ENCODE data around the gene LRRK2. TPM values are rescaled to one million over a fixed set of nuclear protein-coding genes. Genes with fewer than 3 reads are reported as not detected.

LRRK2 gene
- total and polyA plus RNA-seq, 2 of the 8 experiments (the other 6 are each of a cell fraction or from before 2014, with no cell fraction given), result 0.06 to 0.13 TPM

DNA sequence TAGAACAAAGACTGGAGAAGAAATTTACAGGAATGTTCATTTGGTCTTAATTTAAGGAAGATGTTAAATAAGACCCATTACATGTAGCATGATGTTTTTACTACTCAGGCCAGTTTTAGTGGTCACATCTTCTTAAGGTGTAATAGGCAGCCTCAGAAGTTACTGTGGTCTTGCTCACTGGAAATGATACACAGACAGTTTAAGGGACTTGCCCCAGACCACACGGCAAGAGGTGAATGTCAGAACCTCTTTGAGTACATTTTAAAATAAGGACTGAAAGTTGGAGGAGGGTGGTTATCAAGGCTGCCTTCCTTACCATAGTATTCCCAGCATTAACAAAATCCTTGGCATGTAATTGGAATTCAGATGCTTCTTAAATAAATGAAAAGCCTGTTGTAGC, 37.9 kb downstream of the LRRK2 start (continued):
- TF ChIP-seq, protein P1, sequence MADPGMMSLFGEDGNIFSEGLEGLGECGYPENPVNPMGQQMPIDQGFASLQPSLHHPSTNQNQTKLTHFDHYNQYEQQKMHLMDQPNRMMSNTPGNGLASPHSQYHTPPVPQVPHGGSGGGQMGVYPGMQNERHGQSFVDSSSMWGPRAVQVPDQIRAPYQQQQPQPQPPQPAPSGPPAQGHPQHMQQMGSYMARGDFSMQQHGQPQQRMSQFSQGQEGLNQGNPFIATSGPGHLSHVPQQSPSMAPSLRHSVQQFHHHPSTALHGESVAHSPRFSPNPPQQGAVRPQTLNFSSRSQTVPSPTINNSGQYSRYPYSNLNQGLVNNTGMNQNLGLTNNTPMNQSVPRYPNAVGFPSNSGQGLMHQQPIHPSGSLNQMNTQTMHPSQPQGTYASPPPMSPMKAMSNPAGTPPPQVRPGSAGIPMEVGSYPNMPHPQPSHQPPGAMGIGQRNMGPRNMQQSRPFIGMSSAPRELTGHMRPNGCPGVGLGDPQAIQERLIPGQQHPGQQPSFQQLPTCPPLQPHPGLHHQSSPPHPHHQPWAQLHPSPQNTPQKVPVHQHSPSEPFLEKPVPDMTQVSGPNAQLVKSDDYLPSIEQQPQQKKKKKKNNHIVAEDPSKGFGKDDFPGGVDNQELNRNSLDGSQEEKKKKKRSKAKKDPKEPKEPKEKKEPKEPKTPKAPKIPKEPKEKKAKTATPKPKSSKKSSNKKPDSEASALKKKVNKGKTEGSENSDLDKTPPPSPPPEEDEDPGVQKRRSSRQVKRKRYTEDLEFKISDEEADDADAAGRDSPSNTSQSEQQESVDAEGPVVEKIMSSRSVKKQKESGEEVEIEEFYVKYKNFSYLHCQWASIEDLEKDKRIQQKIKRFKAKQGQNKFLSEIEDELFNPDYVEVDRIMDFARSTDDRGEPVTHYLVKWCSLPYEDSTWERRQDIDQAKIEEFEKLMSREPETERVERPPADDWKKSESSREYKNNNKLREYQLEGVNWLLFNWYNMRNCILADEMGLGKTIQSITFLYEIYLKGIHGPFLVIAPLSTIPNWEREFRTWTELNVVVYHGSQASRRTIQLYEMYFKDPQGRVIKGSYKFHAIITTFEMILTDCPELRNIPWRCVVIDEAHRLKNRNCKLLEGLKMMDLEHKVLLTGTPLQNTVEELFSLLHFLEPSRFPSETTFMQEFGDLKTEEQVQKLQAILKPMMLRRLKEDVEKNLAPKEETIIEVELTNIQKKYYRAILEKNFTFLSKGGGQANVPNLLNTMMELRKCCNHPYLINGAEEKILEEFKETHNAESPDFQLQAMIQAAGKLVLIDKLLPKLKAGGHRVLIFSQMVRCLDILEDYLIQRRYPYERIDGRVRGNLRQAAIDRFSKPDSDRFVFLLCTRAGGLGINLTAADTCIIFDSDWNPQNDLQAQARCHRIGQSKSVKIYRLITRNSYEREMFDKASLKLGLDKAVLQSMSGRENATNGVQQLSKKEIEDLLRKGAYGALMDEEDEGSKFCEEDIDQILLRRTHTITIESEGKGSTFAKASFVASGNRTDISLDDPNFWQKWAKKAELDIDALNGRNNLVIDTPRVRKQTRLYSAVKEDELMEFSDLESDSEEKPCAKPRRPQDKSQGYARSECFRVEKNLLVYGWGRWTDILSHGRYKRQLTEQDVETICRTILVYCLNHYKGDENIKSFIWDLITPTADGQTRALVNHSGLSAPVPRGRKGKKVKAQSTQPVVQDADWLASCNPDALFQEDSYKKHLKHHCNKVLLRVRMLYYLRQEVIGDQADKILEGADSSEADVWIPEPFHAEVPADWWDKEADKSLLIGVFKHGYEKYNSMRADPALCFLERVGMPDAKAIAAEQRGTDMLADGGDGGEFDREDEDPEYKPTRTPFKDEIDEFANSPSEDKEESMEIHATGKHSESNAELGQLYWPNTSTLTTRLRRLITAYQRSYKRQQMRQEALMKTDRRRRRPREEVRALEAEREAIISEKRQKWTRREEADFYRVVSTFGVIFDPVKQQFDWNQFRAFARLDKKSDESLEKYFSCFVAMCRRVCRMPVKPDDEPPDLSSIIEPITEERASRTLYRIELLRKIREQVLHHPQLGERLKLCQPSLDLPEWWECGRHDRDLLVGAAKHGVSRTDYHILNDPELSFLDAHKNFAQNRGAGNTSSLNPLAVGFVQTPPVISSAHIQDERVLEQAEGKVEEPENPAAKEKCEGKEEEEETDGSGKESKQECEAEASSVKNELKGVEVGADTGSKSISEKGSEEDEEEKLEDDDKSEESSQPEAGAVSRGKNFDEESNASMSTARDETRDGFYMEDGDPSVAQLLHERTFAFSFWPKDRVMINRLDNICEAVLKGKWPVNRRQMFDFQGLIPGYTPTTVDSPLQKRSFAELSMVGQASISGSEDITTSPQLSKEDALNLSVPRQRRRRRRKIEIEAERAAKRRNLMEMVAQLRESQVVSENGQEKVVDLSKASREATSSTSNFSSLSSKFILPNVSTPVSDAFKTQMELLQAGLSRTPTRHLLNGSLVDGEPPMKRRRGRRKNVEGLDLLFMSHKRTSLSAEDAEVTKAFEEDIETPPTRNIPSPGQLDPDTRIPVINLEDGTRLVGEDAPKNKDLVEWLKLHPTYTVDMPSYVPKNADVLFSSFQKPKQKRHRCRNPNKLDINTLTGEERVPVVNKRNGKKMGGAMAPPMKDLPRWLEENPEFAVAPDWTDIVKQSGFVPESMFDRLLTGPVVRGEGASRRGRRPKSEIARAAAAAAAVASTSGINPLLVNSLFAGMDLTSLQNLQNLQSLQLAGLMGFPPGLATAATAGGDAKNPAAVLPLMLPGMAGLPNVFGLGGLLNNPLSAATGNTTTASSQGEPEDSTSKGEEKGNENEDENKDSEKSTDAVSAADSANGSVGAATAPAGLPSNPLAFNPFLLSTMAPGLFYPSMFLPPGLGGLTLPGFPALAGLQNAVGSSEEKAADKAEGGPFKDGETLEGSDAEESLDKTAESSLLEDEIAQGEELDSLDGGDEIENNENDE (IDR thresholded peaks at IDR 0.05; ENCODE audit: insufficient replicate concordance, low read length), result no peak
- TF ChIP-seq JUND (IDR thresholded peaks at IDR 0.05; ENCODE audit: low read length) (no peak), CEBPB (IDR thresholded peaks at IDR 0.05; ENCODE audit: low read depth, low read length) (no peak), BCL11A (IDR thresholded peaks at IDR 0.05; ENCODE audit: low read depth in 2 of 2, low read length in 2 of 2) (no peak), SIN3A (conservative IDR thresholded peaks at IDR 0.05 in 1 of 2, IDR thresholded peaks at IDR 0.05 in 1 of 2; ENCODE audit: low read depth in 1 of 2, low read length in 2 of 2) (no peak), KDM4A (IDR thresholded peaks at IDR 0.05; ENCODE audit: low read depth, low read length, severe bottlenecking) (no peak)
